Measurements from ENCODE around the gene HSD11B1. TPM values are rescaled to one million over a fixed set of nuclear protein-coding genes. Genes with fewer than 3 reads are reported as not detected.
A peak's percentile ranks its signal among the peaks of the same experiment; 100 is the strongest.

Gene HSD11B1
- total and polyA plus RNA-seq, 2 donors from 2014 or later = 1.8 to 5.5 TPM

- FAIRE-seq = no peak
- no peaks in the 10 kb centered on the region for H3K9me3 ChIP-seq (ENCODE audit: control insufficient read depth in 2 of 3, insufficient read depth in 1 of 3, low read length in 3 of 3)
Observed at GRCh38 chr1:209723265-209723664, 18.6 kb downstream of the HSD11B1 start.

GRCh38 chr1:209723756-209724693 is 19.4 kb downstream of the HSD11B1 start:
- TF ChIP-seq CTCF (IDR thresholded peaks at IDR 0.05; ENCODE audit: borderline replicate concordance, extremely low read depth, insufficient read depth) = no peak
- Histone ChIP-seq H3K27me3 (ENCODE audit: control insufficient read depth, insufficient read depth, low read length) (no peaks in the 10 kb centered on the region), H3K27ac (ENCODE audit: low read depth in 2 of 2, low read length in 2 of 2) (peak overlapping the region in 1 of 2 donors; percentile 68), H3K4me1 (ENCODE audit: control insufficient read depth in 2 of 3, insufficient read depth in 2 of 3, low read depth in 1 of 3, low read length in 3 of 3) (peaks cover 0 to 30% (median 11%) of the 10 kb centered on the region in 3 donors), H3K9me3 (ENCODE audit: control insufficient read depth in 2 of 3, insufficient read depth in 1 of 3, low read length in 3 of 3) (no peaks in the 10 kb centered on the region), H3K4me3 (ENCODE audit: low read length in 3 of 3) (no peak overlapping the region), H3K9ac (ENCODE audit: low read length in 3 of 3) (no peak overlapping the region), H3K36me3 (ENCODE audit: control insufficient read depth in 2 of 3, insufficient read depth in 3 of 3, low read length in 3 of 3) (no peaks in the 10 kb centered on the region)
- FAIRE-seq = no peak
- intact Hi-C loops (cut with DNase I) = no loop called here
- DNase-seq = no peak

More at GRCh38 chr1:209723265-209723664, 18.6 kb downstream of the HSD11B1 start:
- TF ChIP-seq CTCF (IDR thresholded peaks at IDR 0.05; ENCODE audit: borderline replicate concordance, extremely low read depth, insufficient read depth) = no peak
- Histone ChIP-seq H3K36me3 (ENCODE audit: control insufficient read depth in 2 of 3, insufficient read depth in 3 of 3, low read length in 3 of 3) (no peaks in the 10 kb centered on the region), H3K9ac (ENCODE audit: low read length in 3 of 3) (no peak overlapping the region), H3K27ac (ENCODE audit: low read depth in 2 of 2, low read length in 2 of 2) (peak overlapping the region in 1 of 2 donors; percentile 68), H3K4me1 (ENCODE audit: control insufficient read depth in 2 of 3, insufficient read depth in 2 of 3, low read depth in 1 of 3, low read length in 3 of 3) (peaks cover 0 to 30% (median 11%) of the 10 kb centered on the region in 3 donors), H3K27me3 (ENCODE audit: control insufficient read depth, insufficient read depth, low read length) (no peaks in the 10 kb centered on the region), H3K4me3 (ENCODE audit: low read length in 3 of 3) (no peak overlapping the region)
- intact Hi-C loops (cut with DNase I) = no loop called here
- no peak for DNase-seq

- intact Hi-C loops (cut with DNase I) = no loop called here
Observed at GRCh38 chr1:209727286-209727685, 22.6 kb downstream of the HSD11B1 start.

More at GRCh38 chr1:209727286-209727685, 22.6 kb downstream of the HSD11B1 start:
- no peak overlapping the region for H3K9ac ChIP-seq (ENCODE audit: low read length in 3 of 3)
- no peak overlapping the region for H3K27ac ChIP-seq (ENCODE audit: low read depth in 2 of 2, low read length in 2 of 2)
- no peaks in the 10 kb centered on the region for H3K27me3 ChIP-seq (ENCODE audit: control insufficient read depth, insufficient read depth, low read length)
- no peaks in the 10 kb centered on the region for H3K9me3 ChIP-seq (ENCODE audit: control insufficient read depth in 2 of 3, insufficient read depth in 1 of 3, low read length in 3 of 3)
- TF ChIP-seq CTCF (IDR thresholded peaks at IDR 0.05; ENCODE audit: borderline replicate concordance, extremely low read depth, insufficient read depth) = no peak
- no peak overlapping the region for H3K4me3 ChIP-seq (ENCODE audit: low read length in 3 of 3)
- FAIRE-seq = no peak
- H3K36me3 ChIP-seq (ENCODE audit: control insufficient read depth in 2 of 3, insufficient read depth in 3 of 3, low read length in 3 of 3) = no peaks in the 10 kb centered on the region
- H3K4me1 ChIP-seq (ENCODE audit: control insufficient read depth in 2 of 3, insufficient read depth in 2 of 3, low read depth in 1 of 3, low read length in 3 of 3) = peaks cover 0 to 17% (median 5%) of the 10 kb centered on the region in 3 donors
- DNase-seq = no peak
